NCI-H82 treated with DMSO at 0.1 percent for 48 hours (cell line): ENCODE results near the gene RABGAP1L.
"Not testable (repeated sequence)": the region's sequence is repeated elsewhere in the genome, so short reads cannot be mapped to it uniquely, and the experiment has no call there.

Experiments
- DNase-seq: peaks from one replicate; lab custom pipeline; 2025; ENCODE audit not compliant: unreplicated experiment; lab: John Stamatoyannopoulos, UW

RABGAP1L gene

DNA sequence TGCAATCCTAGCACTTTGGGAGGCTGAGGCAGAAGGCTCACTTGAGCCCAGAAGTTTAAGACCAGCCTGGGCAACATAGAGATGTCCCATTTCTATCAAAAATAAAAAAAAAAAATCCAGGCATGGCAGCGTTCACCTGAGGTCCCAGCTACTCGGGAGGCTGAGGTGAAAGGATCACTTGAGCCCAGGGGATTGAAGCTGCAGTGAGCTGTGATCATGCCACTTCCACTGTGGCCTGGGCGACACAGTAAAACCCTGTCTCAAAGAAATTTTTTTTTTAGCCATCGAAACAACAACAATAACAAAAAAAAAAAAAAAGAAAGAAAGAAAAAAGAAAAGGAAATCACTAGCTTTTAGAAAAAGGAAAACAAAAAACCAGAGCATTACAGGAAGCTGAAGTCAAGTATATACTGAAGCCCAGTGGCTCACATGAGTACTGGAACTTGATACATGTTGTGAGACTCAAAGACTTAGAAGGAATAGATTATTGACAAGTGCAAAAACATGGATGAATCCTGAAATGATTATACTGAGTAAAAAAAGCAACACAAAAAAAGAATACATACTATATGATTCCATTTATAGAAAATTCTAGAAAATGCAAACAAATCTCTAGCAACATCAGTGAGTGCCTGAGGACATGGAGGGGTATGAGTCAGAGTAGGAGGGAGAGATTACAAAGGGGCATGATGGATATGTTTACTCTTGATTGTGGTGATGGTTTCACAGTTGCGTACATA, 6.1 kb upstream of the RABGAP1L start:
- DNase-seq = no peak

DNA sequence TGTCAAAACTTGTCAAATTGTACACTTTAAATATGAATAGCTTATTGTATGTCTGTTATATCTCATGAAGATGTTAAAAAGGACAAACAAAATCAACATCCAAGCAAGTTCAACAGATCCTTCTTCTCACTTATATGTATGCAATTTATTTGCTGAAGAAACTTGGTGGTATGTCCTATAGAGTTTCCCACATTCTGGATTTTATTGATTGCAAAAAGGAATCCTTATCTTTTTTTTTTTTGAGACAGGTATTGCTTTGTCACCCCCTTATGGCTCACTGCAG, 5.6 kb upstream of the RABGAP1L start:
- no peak for DNase-seq

DNA sequence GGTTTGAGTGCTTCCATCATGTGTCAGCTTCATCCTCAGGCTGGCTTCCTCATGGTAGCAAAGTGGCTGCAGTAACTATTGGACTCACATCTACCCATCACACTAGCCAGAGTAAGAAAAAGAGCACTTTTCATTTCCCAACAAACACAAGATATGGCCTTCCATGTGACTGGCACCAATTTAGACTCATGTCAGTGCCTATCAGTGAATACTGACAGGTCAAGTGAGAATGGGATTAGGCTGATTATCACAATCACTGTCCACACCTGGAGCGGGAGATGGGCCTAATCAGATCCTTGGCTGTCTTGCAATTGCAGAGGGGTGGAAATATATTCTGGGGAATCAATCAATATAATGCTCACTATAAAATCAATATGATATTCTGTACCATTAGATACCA, 2.9 kb upstream of the RABGAP1L start:
- no peak for DNase-seq

DNA sequence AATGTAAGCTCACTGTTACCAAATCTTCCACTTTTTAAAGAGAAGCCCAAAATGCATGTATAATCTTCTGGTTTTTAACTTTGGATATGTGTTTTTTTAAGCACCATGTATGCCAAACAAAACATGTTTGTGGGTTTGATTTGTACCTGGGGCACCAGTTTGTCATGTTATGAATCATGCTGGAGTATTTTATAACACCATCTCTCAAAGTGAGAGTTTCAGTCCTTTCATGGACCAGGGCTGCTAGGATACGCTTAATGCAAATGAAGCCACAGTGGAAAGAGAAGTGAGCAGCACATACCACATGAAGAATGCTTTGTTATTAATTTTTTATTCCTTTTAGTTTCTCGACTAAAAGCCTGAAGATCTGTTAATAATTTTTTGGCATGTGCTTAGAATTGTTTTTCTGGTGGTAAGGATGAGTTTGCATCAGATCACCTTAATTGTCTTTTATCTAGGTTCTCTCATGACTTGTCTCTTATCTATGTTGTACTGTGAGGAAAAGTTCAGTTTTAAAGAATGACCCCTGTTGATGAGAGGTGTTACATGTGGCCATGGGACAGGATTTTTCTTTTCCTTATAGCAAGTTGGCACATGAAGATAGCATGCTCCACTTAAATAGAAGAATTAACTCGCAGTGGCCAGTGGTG, 2.0 kb upstream of the RABGAP1L start:
- no peak for DNase-seq

DNA sequence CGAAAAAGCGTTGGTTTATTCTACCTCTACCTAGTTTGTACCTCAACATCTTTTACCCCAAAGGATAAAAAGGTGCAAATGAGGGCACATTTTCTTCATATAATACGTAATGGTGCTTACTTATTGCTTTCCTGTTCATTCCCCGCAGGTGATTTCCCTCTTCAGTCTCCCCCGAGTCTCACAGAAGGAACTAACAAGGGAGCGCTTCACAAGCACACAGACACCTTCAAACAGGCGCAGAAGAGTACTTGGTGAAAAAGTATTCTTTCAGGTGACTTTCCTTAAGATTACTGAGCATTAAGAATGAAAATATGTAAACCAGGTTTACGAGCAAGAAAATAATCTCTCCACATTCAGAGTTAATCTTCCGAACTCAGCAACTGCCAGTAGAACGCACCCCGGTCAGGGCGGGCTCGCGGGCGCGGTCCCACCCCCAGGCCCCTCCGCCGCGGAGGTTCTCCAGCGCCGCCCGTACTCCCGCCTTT, 511 bp upstream of the RABGAP1L start:
- DNase-seq = peak; percentile 74

DNA sequence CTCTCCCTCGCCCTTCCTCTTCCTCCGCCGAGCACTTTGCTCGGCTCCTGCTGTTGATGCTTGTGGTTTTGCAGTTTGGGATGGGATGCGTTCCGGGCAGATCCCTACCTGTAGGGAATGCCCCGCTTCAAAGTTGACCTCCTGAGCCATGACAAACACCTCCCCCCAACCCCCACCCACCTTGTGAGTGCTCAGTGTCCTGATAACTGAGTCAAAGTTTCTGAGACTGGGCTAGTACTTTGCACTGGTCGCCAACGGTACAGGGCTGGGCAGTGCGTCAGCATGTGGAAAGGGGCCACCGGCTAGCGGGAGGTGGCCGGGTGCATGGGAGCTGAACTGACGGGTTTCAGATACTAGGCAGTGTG, 771 bp downstream of the RABGAP1L start:
- DNase-seq = no peak

DNA sequence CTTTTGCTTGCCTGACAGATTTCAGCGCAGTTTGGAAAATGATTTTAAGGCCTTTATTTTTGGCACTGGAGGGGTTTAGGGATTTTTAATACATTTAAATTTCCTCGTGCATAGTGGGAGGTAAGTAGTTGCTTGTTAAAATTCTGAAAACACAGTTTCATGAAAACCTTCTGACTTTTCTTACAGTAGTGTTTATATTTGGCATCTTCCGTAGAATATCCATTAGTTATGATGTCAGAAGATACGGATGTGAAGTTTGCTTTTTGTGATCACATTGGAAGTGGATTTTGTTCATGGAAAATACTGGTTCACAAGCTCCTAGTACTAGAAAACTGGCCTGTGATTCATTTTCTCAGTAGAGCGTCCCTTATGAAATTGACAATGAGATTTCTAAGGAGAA, 1.3 kb downstream of the RABGAP1L start:
- no peak for DNase-seq

DNA sequence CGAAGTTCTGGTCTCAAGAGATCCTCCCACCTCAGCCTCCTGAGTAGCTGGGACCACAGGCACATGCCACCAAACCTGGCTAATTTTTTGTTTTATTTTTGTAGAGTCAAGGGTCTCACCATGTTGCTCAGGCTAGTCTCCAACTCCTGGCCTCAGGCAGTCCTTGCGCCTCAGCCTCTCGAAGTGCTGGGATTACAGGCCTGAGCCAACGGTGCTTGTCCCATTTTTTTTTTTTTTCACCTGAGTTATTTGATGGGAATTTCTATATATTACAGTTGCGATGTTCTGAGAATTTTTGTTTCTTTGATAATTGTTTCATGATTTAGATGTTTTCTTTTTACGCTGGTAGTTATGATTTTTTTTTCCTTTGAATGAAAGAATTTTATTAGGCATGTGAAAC, 2.5 kb downstream of the RABGAP1L start:
- DNase-seq = no peak

DNA sequence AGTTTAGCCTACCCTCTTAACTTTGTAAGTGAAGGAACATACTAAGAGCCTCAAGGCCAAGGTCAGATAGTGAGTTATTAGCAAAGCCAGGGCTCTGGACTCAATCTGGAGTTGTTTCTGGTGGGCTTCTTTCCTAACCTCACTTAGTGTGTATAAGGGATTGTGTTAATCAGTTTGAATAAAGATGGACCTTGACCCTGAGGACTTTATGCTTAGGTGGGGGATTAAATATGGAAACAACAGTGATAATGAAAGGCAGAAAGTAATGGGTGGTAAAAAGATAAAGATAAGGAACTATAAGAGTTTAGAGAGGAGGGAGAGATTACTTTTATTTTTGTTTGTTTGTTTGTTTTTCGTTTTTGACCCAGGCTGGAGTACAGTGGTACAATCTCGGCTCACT, 5.5 kb downstream of the RABGAP1L start:
- no peak for DNase-seq

DNA sequence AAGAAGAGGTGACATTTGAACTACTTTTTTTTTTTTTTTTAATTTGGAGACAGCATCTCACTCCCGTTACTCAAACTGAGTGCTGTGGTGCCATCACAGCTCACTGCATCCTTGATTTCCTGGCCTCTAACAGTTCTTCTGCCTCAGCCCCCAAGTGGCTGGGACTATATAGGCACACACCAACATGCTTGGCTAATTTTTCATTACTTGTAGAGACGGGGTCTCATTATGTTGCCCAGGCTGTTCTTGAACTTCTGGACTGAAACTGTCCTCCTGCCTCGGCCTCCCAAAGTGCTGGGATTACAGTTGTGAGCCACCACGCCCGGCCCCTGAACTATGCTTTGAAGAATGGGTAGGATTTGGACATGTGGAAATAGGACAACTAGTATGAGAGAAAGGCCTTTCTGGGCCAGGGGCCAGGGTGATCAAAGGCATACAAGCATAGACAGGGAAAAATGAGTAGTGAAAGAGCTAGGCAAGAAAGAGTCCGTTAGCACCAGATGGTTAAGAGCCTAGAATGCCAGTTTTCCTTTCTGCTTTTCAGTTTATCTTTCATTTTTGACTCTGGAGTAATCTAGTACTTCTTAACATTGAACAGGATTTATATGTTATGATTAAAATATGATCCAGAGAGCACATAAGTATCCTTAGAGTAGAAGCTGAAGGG, 6.3 kb downstream of the RABGAP1L start:
- no peak for DNase-seq

DNA sequence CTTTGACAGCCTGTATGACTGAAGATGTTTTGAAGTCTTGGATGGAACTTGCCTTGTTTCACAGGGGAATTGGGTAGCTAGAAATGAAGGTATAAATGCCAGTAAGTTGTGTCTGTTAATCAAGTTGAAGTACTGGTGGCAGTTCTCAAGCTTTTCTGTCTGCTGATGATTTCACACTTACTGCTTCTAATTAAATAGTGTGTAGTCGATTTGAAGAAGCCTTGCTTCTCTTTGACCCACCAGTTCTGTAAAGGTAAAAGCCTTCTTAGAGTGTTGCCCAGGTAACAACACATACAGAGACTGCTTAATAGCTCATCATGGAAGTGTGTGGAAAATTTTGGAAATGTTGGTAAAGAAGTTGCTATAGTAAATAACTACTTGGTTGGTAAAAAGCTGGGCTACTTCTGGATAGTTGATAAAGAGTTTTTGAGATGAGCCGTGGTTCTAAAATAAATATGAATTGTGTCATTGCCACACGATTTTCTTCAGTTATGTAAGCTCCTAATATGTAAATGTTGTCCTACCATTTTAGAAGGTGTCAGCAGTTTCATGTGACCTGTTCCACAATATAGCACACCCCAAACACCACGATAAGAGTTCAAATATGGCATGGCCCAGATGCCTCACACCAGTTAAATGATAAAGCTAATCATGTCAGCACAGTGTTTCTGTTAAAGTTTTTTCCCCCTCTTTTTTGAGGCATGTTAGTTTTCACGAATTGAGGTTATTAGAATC, 7.4 kb downstream of the RABGAP1L start:
- DNase-seq = no peak

DNA sequence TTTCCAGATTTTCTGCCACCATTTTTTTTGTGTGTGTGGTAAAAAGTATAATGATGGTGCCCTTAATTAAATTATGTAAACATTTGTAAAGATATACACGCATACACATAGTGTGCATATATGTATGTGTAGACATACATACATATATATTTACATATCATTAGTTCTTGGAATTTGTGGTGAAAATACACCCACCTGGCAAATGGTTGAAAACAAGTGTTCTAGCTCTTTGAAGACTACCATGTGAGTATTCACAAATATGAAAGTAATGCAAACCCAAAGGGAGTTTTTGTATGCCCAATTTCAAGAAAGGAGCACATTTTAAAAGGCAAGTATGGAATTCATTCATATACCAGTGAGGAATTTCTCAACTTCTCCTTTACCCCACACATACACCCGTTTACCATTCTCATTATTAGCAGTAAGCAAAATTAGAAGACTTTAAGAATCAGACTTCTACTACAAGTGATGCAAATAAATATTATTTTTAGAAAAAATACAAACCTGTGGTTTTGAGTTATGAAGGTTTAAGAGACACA, 8.0 kb downstream of the RABGAP1L start:
- DNase-seq = no peak

DNA sequence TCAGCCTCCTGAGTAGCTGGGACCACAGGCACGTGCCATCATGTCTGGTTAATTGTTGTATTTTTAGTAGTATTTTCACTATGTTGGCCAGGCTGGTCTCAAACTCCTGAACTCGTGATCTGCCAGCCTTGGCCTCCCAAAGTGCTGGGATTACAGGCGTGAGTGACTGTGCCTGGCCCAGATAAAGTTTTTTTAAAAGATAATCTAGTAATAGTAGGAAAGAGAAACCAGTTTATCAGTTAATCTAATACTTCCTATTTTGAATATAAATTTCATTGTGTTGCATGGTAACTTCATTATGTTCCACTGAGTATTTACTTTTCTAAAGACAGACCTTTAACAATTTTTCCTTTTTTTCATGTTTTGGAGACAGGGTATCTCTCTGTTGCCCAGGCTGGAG, 10.0 kb downstream of the RABGAP1L start:
- DNase-seq = no peak

DNA sequence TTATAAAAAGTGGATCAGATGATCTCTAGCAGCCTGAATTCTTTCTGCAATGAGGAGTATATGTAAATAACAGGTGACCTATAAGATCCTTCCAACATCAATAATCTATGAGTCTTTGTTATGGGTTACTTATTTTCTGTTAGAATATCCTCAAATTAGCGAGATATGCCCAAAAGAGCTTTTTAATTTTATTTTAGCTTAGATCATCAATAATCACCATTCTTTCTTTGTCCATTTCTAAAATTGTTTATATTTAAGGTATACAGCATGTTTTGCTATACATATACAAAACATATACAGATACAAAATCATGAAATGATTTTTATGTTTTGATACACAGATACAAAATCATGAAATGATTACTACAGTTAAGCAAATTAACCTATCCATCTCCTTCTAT, 11.8 kb downstream of the RABGAP1L start:
- DNase-seq = no peak

DNA sequence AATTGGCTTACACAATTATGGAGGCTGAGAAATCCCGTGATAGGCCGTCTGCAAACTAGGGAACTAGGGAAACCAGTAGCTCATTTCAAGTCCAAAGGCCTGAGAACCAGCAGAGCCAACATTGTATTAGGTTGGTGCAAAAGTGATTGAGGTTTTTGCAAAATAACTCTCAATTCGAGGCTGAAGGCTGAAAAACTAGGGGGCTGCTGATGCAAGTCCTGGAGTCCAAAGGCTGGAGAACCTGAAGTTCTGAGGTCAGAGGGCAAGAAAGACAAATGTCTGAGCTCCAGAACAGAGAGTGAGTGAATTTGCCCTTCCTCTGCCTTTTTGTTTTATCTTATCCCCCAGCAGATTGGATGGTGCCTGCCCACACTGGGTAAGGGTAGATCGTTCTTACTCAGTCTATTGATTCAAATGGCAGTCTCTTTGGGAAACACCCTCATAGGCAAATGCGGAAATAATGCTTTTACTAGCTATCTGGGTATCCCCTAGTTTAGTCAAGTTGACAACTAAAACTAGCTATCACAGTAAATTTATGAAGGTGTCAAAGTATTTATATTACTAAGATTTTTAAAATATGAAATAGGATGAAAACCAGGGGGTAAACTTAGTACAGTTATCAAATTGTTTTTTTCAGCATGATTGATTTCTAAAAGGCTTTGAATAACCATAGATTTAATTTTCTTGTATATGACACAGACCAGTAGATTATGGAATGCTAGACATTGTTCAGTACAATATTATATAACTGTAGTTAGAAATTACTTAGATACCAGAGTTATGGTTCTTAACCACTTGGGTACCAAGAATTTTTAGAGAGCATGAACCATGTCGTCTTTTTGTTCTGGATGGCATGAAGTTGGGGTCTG, 15.4 kb downstream of the RABGAP1L start:
- DNase-seq = no peak

DNA sequence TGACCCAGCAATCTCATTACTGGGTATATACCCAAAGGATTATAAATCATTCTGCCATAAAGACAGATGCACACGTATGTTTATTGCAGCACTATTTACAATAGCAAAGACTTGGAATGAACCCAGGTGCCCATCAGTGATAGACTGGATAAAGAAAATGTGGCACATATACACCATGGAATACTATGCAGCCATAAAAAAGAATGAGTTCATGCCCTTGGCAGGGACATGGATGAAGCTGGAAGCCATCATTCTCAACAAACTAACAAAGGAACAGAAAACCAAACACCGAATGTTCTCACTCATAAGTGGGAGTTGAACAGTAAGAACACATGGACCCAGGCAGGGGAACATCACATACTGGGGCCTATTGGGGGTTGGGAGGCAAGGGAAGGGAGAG, 19.1 kb downstream of the RABGAP1L start:
- DNase-seq = not testable (repeated sequence)

DNA sequence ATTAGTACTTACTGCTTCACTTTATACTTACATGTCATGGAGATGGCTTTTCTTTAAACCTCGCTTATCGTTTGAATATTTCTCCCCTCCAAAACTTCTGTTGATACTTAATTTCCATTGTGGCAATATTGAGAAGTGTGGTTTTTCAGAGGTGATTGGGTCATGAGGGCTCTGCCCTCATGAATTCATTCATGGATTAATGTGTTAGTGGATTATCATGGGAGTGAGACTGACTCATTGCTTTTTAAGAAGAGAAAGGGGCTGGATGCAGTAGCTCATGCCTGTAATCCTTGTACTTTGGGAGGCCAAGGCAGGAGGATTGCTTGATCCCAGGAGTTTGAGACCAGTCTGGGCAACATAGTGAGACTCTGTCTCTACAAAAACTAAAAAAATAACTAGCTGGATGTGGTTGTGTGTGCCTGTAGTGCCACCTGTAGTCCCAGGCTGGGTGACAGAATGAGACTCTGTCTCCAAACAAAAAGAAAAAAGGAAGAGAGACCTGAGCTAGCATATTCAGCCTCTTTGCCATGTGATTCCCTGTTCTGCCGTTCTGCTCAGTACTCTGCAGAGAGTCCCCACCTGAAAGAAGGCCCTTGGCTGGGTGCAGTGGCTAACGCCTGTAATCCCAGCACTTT, 30.2 kb downstream of the RABGAP1L start:
- no peak for DNase-seq

DNA sequence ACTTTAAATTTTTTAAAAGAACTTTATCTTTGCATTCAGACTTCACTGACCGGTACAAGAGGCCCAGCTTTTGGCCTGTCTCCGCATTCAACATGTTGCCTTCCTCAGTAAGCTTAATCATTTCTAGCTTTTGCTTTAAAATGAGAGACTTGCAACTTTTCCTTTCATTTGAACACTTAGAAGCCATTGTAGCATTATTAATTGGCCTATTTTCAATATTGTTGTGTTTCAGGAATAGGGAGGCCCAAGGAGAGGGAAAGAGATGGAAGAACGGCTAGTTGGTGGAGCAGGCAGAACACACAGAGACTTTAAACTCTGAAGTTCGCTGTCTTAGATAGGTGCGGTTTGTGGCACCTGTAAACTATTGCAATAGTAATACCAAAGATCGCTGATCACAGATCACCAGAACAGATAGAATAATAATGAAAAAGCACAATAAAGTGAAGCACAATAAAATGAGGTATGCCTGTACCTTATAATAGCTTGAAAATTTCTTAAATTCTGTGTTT, 31.4 kb downstream of the RABGAP1L start:
- DNase-seq = no peak

DNA sequence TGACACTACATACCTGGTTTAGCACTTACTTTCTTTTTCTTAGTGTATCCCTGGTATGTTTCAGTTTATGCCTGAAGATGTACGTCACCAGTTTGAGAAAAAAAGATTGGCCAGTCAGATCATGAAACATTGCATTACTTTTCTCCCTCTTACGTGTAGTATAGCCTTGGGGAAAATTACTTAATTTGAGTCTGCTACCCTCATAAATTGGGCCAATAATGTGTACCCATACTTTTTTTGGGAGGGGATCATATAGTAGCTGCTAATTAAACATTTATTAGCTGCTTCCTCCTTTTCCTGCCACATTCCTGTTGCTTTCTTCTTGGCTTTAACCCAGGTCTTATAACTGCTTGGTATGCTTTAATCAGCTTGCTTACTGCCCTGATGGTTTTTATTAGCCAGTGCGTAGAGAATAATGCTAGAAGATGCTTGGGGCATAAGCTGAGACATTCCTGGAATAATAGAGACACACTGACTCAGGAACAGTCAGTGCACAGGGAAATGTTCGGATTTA, 32.1 kb downstream of the RABGAP1L start:
- no peak for DNase-seq

DNA sequence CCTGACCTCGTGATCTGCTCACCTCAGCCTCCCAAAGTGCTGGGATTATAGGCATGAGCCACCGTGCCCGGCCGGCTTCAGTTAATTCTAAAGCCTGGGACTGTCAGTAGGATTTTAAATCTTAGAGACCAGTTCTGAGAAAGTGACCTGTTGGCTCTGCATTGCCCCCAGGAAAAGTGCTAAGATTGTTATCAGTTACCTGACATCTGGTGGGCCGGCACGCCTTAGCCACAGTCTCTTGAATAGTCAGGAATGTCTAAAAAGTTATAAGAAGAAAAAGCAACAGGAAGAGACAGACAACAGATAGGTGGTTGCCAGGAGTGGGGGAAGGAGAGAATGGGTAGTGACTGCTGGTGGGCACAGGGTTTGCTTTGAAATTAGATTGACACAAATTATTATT, 35.1 kb downstream of the RABGAP1L start:
- no peak for DNase-seq
